Measurements from ENCODE around the gene C10orf71.

DNA sequence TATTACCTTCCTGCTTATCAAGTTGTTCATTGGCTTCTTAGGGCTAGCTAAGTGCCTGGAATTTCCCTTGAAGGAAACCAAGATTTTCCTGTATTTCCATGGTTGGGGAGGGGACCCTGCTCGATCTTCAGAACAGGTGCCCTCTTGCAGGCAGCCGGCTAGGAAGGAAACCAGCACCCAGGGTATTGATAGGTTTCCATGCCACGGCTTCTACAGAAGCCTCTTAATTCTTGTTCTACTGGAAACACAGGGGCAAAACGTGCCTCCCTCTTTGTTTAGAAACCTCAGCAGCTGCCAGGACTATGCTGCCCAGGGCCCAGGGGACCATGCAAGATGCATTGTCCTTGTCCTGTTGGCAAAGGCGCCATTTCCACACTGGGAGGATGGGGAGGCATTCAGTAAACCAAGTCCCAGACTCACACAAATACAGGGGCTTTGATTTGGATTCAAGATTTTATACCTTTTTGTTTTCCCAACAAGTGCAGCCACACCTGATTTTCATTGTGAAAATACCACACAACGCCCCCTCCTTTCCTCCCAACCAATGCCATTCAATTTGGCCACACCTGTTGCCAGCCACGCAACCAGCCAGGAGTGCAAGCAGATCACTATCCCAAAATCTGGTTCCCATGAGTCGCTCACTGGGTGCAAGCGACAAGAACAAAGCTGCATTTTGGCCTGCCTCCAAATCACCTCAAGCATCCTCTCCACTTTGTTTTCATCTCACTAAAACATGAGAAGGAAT is 29.6 kb downstream of the C10orf71 start:
- no peak for TF ChIP-seq GATA2 (IDR thresholded peaks at IDR 0.05; ENCODE audit: low read depth, low read length)
- TF ChIP-seq GATA3 (IDR thresholded peaks at IDR 0.05; ENCODE audit: low read depth, low read length), result no peak

Measured in SH-SY5Y (cell line).